ENCODE results near the gene FIBP.
A peak's percentile ranks its signal among the peaks of the same experiment; 100 is the strongest.

Gene FIBP

DNA sequence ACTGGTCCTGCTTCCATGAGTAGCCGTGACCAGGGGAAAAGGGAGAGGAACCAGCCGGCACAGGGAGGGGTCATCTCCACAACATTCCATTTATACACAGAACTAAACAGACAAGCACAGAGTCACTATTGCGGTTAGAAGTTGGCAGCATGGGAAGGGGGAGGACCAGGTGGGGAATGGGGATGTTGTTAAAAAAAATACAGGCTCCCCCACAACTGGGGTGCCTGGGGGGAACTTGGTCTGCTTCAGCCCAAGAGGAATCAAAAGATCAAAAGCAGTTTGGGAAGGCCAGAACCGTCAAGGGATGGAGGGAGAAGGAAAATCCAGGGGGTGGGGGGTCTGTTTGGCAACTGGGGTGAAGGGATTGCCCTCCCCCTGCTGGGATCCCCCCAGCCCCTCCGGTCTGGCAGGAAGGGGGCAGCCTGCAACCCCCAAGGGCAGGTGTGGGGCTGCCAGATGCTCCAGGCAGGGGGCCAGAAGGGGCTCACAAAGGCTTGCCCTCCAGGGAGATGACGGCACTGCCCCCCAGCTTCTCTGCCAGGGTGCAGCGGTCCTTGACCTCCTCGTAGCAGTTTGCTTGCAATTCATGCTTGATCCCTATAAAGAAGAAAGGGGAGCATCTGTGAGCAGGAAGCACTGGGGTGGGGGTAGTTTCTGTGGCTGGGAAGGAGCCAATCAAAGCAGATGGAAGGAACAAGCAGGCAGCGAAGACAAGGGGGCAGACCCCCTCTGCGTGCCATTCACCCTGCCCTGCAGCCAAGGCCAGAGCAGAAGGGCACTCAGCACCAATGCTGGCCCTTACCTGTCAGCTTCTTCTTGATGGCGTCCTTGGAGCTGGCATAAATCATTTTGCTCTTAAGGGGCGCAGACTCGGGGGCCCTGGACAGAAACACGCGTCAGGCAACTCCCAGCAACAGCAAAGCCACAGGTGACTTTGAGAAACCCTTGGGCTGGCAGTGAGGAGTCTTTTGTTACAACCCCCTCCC lies 33.1 kb downstream of the FIBP start:
- H3K4me3 ChIP-seq, result peak overlapping the region; percentile 91; the same call in 1 of the 2 replicates
- peaks cover 66% of the 10 kb centered on the region for H3K36me3 ChIP-seq
- peak overlapping the region; percentile 96; the same call in 1 of the 2 replicates for H3K9ac ChIP-seq
- no peak overlapping the region for H3K27ac ChIP-seq
- no peaks in the 10 kb centered on the region for H3K27me3 ChIP-seq
- peaks cover 78% of the 10 kb centered on the region for H4K20me1 ChIP-seq
- H3K9me3 ChIP-seq, result peaks cover 15% of the 10 kb centered on the region
- no peak for TF ChIP-seq Cebpa-rat (IDR thresholded peaks at IDR 0.05)
- peak overlapping the region; percentile 84 for H3K4me2 ChIP-seq
- peaks cover 33% of the 10 kb centered on the region for H3K4me1 ChIP-seq

DNA sequence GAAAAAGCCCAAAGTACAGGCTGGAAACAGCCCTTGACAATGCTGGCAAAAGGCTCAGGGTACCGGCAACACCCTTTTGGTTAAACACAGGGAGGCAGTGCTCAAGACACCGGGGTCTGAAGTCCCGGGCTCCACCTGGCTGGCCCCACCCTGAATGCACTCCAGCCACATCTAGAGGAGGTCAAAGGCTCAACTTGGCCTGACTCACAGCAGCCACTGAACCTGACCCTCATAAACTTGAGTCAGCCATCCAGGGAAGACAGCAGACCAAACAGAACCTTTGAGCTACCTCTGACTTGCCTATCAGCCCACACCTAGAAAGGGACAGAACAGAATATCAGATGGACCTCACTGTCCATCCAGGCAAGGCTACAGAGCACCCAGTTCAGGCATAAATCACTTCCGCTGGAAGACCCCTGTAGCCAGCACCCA lies 34.1 kb downstream of the FIBP start:
- H3K9ac ChIP-seq, result no peak overlapping the region
- H4K20me1 ChIP-seq, result peaks cover 88% of the 10 kb centered on the region
- H3K27me3 ChIP-seq, result no peaks in the 10 kb centered on the region
- H3K4me2 ChIP-seq, result no peak overlapping the region
- no peak overlapping the region for H3K27ac ChIP-seq
- peaks cover 15% of the 10 kb centered on the region for H3K9me3 ChIP-seq
- H3K4me1 ChIP-seq, result peaks cover 28% of the 10 kb centered on the region
- H3K4me3 ChIP-seq, result no peak overlapping the region
- H3K36me3 ChIP-seq, result peaks cover 66% of the 10 kb centered on the region
- no peak for TF ChIP-seq Cebpa-rat (IDR thresholded peaks at IDR 0.05)

DNA sequence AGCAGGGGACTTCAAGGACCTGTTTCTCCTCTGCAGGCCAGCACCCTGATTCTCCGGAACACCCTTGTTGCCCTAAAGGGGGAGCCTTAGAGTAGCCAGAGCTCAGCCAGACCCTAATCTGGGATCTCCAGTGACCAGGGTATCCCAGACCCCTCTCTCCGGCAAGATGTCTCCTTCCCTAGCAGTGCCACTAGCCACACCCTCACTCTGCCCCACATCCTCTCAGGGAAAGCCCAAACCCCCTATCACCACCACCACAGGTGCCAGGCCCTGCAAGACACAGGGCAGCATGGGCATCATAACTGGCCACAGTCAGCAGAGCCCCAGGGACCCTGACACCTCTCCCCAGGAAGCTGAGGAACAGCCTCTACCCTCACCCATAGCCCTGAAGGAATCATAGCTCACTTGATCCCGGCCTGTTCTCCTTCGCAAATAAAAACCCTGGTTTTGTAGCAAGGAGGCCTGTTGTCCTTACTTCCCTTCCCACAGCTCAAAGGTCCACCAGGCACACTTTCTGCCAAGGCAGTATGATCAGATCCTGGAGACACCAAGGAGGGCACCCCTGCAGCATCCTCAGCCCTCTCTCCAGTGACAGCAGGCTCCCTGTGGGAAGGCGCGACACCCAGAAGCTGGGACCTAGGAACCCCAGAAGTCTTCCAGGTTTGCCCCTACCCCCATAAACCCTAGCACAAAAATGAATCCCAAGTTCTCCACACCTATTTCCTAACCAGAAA lies 34.9 kb downstream of the FIBP start:
- Histone ChIP-seq H3K9ac (no peak overlapping the region), H4K20me1 (peaks cover 92% of the 10 kb centered on the region), H3K27me3 (no peaks in the 10 kb centered on the region), H3K4me2 (no peak overlapping the region), H3K4me3 (no peak overlapping the region), H3K36me3 (peaks cover 66% of the 10 kb centered on the region), H3K4me1 (peaks cover 22% of the 10 kb centered on the region), H3K27ac (no peak overlapping the region), H3K9me3 (peaks cover 15% of the 10 kb centered on the region)
- no peak for TF ChIP-seq Cebpa-rat (IDR thresholded peaks at IDR 0.05)

DNA sequence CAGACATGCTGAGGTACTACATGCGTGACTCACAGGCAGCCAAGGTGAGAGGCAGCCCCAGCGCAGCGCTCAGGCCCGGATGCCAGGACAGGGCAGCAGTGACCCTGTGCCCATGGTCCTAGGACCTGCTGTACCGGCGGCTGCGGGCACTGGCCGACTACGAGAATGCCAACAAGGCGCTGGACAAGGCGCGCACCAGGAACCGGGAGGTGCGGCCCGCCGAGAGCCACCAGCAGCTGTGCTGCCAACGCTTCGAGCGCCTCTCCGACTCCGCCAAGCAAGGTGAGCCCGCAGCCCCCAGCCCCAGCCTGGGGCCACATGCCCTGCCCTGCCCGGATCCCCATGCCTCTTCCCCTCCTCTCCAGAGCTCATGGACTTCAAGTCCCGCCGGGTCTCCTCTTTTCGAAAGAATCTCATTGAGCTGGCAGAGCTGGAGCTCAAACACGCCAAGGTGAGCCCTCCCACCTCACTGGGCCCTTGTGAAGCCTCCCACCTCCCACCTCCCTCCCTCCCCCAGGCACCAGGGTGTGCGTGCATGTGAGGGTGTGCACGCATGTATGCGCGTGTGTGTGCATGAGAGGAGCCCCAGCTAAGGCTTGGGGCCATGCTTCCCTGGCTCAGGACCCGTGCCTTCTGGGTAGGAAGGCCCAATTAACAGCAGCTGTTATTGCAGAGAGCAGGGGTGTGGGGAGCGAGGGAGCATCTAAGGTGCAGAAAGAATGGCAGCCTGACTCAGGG lies 35.6 kb downstream of the FIBP start:
- H3K27me3 ChIP-seq, result no peaks in the 10 kb centered on the region
- peaks cover 93% of the 10 kb centered on the region for H4K20me1 ChIP-seq
- H3K27ac ChIP-seq, result no peak overlapping the region

DNA sequence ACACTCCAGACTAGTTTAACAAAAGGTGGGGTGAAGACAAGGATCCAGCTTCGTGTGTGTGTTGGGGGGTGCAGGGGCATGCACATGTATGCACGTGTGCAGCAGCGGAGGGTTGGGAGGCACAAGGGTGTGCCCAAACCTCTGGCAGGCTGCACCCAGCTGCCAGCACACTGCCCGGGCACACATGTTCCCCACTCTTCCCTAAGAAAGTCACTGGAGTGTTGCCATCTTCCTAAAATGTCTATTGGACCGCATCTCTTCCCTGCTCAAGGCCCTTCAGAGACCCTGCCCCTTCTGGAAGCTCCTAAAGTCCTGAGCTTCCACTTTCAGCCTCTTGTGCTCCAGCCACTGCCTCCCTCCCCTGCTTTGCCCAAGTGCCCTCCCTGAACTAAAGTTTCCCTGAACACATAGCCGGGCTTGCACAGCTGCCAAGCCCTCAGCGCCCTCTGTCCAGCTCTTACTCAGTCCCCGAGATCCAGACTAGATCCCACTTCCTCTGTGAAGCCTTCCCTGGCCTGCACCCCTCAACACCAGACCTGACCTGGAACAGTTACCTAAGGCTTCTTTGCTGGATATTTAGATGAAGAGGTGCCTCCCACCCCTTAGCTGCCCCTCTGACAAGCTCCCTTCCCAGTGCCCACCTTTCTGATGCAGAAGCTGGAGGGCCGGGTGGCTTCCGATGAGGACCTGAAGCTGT lies 36.3 kb downstream of the FIBP start:
- Histone ChIP-seq H4K20me1 (peaks cover 86% of the 10 kb centered on the region), H3K27me3 (no peaks in the 10 kb centered on the region), H3K4me1 (peaks cover 22% of the 10 kb centered on the region), H3K27ac (no peak overlapping the region), H3K36me3 (peaks cover 66% of the 10 kb centered on the region), H3K9me3 (peaks cover 15% of the 10 kb centered on the region), H3K4me2 (no peak overlapping the region), H3K4me3 (no peak overlapping the region), H3K9ac (no peak overlapping the region)
- TF ChIP-seq Cebpa-rat (IDR thresholded peaks at IDR 0.05), result no peak

More for the DNA sequence above, 35.6 kb downstream of the FIBP start:
- TF ChIP-seq Cebpa-rat (IDR thresholded peaks at IDR 0.05), result no peak
- Histone ChIP-seq H3K4me2 (no peak overlapping the region), H3K9me3 (peaks cover 15% of the 10 kb centered on the region), H3K9ac (no peak overlapping the region), H3K4me1 (peaks cover 22% of the 10 kb centered on the region), H3K36me3 (peaks cover 66% of the 10 kb centered on the region), H3K4me3 (no peak overlapping the region)

DNA sequence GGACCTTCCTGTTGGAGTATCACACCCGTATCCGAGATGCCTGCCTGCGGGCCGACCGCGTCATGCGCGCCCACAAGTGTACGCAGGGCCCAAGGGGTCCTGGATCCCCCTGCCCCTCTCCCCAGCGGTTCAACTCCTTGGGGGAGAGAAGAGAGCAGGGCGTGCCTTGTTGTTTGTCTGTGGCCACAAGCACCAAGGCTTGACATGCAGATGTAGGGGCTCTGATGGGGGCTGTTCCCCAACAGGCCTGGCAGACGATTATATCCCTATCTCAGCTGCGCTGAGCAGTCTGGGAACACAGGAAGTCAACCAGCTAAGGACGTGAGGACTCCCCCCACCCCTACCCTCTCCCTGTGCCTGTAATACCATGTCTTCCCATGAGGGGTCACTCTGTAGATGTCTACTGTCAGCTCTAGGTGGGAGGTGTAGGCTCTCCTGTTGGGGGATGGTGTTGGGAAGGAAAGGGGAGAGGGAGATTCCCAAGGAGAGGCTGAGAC lies 37.1 kb downstream of the FIBP start:
- H3K36me3 ChIP-seq, result peaks cover 59% of the 10 kb centered on the region
- H3K4me2 ChIP-seq, result no peak overlapping the region
- H3K4me3 ChIP-seq, result no peak overlapping the region
- no peak overlapping the region for H3K27ac ChIP-seq
- peaks cover 78% of the 10 kb centered on the region for H4K20me1 ChIP-seq
- TF ChIP-seq Cebpa-rat (IDR thresholded peaks at IDR 0.05), result no peak
- peaks cover 15% of the 10 kb centered on the region for H3K4me1 ChIP-seq
- H3K9me3 ChIP-seq, result peaks cover 15% of the 10 kb centered on the region
- no peak overlapping the region for H3K9ac ChIP-seq
- H3K27me3 ChIP-seq, result no peaks in the 10 kb centered on the region

DNA sequence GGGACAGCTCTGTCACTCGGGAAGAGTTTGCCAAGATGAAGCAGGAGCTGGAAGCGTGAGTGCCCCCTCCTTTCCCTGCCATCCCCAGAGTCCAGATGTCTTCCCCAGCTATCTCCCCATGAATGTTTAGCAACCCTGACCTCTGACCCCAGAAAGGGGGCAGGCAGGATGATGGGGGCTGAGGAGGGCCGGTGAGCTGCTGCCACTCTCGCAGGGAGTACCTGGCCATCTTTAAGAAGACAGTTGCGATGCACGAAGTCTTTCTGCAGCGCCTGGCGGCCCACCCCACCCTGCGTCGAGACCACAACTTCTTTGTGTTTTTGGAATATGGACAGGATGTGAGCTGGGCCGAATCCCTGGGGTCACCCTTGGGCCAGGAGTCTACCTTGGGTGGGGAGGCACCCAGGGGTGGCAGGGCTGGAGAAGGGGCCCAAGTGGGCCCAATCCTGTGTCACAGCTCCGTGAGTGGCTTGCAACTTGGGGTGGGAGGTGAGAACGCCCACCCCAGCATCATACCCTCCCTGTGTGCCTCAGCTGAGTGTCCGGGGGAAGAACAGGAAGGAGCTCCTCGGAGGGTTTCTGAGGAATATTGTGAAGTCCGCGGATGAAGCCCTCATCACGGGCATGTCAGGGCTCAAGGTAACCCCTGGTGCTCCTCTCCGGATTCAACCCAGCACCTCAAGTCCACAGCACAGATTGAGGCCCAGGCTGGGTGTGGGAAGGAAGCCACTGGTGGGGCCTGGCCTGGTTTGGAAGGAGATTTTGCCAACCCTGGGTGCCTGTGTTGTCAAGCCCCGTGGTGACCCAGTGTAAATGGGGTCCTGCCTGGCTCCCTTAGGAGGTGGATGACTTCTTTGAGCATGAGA lies 37.8 kb downstream of the FIBP start:
- Histone ChIP-seq H3K27me3 (no peaks in the 10 kb centered on the region), H4K20me1 (peaks cover 71% of the 10 kb centered on the region), H3K4me3 (no peak overlapping the region), H3K36me3 (peaks cover 53% of the 10 kb centered on the region), H3K27ac (no peak overlapping the region), H3K4me1 (peaks cover 8% of the 10 kb centered on the region), H3K9me3 (peaks cover 15% of the 10 kb centered on the region), H3K9ac (no peak overlapping the region), H3K4me2 (no peak overlapping the region)
- TF ChIP-seq Cebpa-rat (IDR thresholded peaks at IDR 0.05), result no peak

DNA sequence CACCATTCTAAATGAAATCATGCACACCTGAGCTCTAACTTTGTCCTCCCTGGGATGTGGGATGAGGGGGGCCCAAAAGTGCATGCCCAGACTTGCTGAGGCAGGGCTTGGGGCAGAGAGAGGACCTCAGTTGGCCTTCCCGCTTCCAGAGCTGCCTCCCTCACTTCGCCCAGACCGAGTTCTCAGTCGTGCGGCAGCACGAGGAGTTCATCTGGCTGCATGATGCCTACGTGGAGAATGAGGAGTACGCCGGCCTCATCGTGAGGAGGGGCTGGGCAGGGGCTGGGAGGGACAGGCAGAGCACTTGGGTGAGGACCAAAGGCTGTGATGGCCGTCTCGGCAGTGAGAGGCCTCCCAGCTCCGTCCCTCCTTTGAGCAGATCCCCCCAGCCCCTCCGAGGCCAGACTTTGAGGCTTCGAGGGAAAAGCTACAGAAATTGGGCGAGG lies 38.5 kb downstream of the FIBP start:
- Histone ChIP-seq H3K27ac (no peak overlapping the region), H3K36me3 (peaks cover 46% of the 10 kb centered on the region), H3K4me3 (no peak overlapping the region), H3K4me1 (peaks cover 2% of the 10 kb centered on the region), H3K4me2 (no peak overlapping the region), H3K27me3 (no peaks in the 10 kb centered on the region), H3K9me3 (peaks cover 15% of the 10 kb centered on the region), H4K20me1 (peaks cover 64% of the 10 kb centered on the region), H3K9ac (no peak overlapping the region)
- no peak for TF ChIP-seq Cebpa-rat (IDR thresholded peaks at IDR 0.05)

All from BLaER1 (cell line).